Activated gamma-delta T cell treated with Interleukin-2 at 50 U/mL for 16 hours (primary cell): ENCODE measurements around the gene LRRC26.
"Not testable (repeated sequence)": the region's sequence is repeated elsewhere in the genome, so short reads cannot be mapped to it uniquely, and the experiment has no call there.

ENCODE experiments used
- DNase-seq: peaks from one replicate; pipeline ENCODE4 v3.0.0-alpha.2; 2020

Gene LRRC26

DNA sequence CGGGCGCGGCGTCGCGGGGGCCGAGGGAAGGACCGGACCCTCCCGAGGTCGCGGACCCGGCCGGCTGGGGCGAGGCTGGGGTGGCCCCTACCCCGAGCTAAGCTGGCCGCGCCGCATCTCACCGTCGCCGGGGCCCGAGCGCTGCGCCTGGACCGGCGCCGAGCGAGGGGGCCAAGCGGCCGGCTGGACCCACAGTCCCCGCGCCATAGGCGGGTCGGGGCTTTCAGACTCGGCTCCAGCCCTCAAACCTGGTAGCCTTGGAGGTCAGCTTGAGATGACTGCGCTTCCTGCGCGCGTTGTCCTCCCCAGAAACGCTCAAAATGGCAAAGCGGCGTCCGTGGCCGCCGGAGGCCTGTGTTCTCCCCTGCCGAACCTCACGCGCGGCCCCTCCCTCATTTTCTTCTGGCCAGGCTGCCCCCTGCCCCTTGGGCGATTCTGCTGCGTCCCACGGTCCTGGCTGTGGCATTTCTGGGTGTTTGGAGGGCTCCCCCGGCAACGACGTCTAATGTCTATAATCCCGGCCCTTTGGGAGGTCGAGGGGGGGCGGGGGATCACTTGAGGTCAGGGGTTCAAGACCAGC is 39.6 kb downstream of the LRRC26 start:
- DNase-seq: no peak

DNA sequence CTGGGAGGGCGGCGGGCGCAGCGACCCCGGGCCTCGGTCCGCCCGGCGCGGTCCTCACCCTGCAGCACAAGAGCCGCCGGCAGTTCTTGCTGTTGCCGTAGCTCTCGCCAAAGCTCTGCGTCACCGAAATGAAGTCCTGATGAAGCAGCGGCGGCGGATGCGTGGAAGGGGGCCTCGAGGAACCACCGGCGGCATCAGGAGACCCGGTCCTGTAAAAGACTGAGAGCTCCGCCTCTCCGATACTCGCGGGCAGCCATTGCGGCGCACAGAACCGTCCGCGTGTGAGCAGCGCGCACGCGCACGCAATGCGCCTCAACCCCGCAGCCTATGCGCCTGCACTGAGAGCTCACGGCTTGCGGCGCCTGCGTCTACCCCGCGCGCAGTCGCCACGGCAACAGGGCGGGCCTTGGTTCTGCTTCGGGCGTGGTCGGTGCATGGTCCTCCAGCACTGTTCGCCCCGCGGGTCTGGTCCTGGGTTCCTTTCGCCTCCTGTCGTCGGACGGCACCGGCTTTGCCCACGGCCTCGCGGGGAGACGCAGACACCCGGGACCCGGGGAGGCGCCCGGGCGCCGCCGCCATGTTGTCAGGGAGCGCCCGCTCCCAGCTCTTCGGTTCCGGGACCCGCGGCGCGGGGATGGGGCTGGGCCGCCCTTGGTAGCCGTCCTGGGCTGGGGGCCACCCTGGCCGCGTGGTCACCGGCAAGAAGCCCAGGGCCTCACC is 40.2 kb downstream of the LRRC26 start:
- DNase-seq: peak; percentile 85

DNA sequence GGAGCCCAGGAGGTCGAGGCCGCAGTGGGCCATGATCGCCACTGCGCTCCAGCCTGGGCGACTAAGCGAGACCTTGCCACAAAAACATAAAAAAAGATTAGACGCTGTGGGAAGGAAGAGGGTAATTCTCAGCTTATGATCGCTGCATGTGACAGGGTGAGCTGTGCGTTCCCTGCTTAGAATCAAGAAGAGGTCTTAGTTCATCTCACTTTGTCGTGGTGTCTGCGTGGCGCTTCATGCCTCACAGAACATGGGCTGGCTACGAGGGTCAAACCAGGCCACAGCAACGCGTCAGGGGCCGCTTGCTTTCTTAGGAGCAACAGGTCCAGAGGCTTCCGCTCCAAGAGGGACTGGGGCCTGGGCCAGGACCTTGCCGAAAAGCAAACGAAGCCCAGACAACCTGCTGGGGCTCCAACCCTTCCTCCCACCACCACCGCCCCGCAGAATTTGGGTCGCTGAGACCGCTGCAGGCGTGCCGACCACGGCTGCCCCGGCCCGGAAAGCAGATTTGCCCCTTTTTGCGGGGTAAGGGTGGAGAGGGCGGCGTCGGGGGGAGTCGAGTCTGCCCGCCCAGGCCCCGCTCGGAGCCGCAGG is 40.9 kb downstream of the LRRC26 start:
- no peak for DNase-seq

DNA sequence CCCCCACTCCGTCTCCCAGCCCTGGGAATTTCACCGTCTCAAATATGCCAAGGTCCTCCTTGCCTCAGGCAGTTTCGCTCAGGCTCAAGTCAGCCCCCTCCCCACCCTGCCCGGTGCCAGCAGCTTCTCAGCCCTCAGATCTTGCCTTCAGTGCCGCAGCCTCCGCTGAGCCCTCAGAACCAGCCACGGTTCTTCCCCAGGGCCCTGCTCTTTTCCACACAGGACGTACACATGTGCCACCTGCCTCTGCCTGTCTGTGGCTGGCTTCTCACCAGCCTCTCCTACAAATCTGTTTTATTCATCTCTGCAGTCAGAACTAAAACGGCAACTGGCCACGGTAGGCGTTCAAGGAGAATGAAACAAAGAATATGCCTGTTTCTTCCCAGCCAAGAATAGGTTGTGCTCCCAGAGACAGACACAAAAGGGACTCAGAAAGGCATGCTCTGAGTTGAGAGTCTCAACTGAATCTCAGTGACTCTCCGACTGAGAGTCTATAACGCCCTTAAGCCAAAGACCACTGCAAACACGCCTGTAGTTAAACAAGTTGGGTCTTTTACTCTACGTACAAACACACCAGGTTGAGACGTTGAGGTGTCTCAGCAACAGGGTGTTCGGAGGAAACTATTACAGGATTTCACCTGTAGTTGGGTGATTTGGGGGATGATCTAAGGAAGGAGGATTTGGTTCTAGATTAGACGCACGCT is 41.5 kb downstream of the LRRC26 start:
- DNase-seq: no peak

DNA sequence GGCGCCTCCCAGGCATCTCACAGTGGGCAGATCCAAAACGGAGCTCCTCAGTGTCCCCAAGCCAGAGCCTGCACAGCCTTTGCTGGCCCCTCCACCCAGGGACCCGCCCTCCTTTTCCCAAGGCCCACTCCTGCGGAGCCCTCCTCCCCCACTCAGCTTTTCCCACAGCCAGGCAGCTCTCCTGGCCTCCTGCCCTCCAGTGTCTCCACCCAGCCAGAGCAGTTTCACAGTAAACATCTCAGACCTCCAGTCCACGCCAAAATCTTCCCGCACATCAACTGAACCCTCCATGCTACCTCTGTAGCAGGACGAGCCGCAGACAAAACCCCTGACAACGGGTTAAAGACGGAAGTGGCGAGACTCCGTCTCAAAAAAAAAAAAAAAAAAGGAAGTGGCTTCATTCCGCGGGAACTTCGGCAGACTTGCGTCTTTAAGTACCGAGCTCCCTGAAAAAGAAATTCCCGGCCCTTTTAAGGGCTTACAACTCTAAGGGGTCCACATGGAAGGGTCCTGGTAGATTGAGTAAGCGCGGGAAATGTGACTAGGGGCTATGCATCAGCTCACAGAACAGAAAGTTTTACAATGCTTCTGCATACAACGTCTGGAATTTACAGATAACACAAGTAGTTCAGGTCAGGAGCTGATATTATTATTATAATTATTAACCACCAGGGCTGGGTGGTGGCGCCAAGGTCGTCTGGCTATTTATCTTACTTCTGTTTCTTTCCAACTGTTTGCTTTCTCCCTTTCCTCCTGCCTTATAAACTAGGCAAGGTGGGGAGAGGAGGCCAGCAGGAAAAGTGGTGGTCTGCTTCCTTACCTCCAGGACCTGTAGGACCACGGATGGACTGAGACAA is 42.3 kb downstream of the LRRC26 start:
- no peak for DNase-seq

DNA sequence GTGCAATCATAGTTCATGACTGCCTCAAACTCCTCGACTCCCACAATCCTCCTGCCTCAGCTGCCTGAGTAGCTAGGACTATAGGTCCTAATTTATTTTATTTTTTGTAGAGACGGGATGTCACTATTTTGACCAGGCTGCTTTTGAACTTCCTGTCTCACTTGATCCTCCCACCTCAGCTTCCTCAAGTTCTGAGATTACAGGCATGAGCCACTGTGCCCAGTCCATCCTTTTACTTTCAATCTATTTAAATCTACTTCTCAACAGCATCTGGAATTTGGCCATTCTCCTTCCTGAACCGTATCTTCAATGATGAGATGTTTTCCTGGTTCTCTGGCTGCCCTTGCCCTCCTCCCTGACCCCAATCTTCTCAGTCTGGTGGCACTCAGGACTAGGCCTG is 43.1 kb downstream of the LRRC26 start:
- no peak for DNase-seq

DNA sequence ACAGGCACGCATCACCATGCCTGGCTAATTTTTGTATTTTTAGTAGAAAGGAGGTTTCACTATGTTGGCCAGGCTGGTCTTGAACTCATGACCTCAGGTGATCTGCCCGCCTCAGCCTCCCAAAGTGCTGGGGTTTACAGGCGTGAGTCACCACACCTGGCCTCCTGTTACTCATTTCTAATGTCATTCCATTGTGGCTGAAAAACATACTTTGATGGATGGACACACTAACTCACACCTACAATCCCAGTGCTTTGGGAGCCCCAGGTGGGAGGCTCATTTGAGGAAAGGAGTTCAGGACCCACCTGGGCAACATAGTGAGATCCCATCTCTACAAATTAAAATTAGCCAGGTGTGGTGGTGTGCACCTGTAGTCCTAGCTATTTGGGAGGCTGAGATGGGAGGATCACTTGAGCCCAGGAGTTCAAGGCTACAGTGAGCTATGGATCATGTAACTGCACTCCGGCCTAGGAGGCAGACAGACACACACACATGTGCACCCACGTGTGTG is 45.8 kb downstream of the LRRC26 start:
- not testable (repeated sequence) for DNase-seq

DNA sequence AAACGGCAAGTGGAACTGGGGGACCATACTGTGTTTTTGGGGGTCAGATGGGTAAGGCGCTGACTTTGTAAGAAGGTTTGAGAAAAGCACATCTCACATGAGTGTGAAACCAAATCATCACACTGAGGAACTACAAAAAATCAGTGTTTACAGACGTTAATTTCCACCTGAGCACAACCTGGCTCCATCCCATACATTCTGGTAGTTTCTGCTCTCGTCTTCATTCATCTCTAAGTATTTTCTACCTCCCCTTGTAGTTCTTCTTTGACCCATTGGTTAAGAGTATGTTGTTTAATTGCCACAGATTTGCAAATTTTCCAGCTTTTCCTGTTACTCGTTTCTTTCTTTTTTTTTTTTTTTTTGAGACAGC is 46.4 kb downstream of the LRRC26 start:
- DNase-seq: no peak

DNA sequence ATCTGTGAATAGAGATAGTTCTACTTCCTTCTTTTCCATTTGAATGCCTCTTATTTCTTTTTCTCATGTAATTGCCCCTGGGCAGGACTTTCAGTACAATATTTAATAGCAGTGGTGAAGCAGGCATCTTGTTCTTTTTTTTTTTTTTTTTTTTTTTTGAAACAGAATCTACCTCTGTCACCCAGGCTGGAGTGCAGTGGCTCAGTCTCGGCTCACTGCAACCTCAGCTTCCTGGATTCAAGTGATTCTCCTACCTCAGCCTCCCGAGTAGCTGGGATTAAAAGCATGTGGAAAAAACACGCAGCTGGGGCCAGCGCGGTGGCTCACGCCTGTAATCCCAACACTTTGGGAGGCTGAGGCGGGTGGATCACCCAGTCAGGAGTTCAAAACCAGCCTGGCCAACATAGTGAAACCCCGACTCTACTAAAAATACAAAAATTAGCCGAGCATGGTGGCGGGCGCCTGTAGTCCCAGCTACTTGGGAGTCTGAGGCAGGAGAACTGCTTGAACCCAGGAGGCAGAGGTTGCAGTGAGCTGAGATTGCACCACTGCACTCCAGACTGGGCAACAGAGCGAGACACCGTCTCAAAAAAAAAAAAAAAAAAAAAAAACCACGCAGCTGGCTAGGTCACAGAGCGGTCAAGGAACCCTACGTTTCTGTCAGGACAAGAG is 46.9 kb downstream of the LRRC26 start:
- not testable (repeated sequence) for DNase-seq

DNA sequence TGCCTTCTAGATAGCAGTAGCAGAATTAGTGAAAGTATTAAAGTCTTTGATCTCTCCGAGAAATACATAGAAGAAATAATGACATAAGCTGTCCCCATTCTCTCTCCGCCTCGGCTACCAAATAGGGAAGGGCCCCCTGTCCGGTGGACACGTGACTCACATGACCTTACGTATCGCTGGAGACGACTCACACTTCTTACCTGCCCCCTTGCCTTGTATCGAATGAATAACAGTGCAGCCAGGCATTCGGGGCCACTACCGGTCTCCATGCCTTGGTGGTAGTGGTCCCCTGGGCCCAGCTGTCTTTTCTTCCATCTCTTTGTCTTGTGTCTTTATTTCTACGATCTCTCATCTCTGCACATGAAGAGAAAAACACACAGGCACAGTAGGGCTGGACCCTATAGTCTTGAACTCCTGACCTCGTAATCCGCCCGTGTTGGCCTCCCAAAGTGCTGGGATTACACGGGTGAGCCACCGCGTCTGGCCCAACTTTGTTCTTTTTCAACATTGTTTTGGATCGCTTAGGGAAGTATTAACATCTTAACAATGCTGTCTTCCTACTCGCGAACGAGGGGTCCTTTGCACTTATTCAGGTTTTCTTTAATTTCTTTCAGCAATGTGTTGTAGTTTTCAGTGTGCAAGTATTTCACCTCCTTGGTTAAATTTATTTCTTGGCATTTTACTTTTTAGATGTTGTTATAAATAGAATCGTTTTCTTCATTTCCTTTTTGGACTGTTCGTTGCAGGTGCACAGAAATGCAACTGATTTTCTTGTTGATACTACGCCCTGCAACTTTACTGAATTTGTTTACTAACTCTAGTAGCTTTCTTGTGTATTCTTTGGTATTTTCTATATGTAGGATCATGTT is 47.7 kb downstream of the LRRC26 start:
- DNase-seq: not testable (repeated sequence)
